ENCODE data around the gene GRAP2. TPM values are rescaled to one million over a fixed set of nuclear protein-coding genes. Genes with fewer than 3 reads are reported as not detected.

Gene GRAP2
- polyA plus RNA-seq, 1 of the 3 experiments (the other 2 are of a cell fraction), result 0.13 TPM

- TF ChIP-seq REST (IDR thresholded peaks at IDR 0.05; ENCODE audit: low read depth, low read length), result no peak
- TF ChIP-seq GABPA (IDR thresholded peaks at IDR 0.05; ENCODE audit: low read depth), result no peak
Observed at GRCh38 chr22:39926753-39927152, 25.9 kb downstream of the GRAP2 start (continued).

- Histone ChIP-seq H3K27ac (ENCODE audit: low read depth in 2 of 2, low read length in 1 of 2) (no peak overlapping the region), H3K79me2 (ENCODE audit: insufficient read depth) (no peaks in the 10 kb centered on the region), H3K36me3 (replicated peaks in 1 of 2; ENCODE audit: control insufficient read depth in 1 of 2, insufficient read depth in 2 of 2, low read length in 1 of 2) (no peaks in the 10 kb centered on the region), H4K20me1 (ENCODE audit: insufficient read depth) (no peaks in the 10 kb centered on the region), H3K4me1 (ENCODE audit: control insufficient read depth in 1 of 2, insufficient read depth in 2 of 2, low read depth in 1 of 2, low read length in 1 of 2) (no peaks in the 10 kb centered on the region), H3K27me3 (ENCODE audit: insufficient read depth) (no peaks in the 10 kb centered on the region), H3K9ac (no peak overlapping the region), H3K9me3 (no peaks in the 10 kb centered on the region), H3K4me3 (ENCODE audit: low read depth in 2 of 2, low read length in 1 of 2) (no peak overlapping the region), H3F3A (replicated peaks; ENCODE audit: insufficient read depth) (no peaks in the 10 kb centered on the region), H3K4me2 (no peak overlapping the region), H3K9me2 (no peaks in the 10 kb centered on the region), H2AFZ (ENCODE audit: low read depth) (no peak overlapping the region)
- POLR2A ChIA-PET, result no interaction called here
- CTCF ChIA-PET, result no interaction called here
- WGBS (ENCODE audit: low lambda C conversion rate), result 64% methylated on average over 7 of the region's 7 CpGs
- TF ChIP-seq, protein P1, sequence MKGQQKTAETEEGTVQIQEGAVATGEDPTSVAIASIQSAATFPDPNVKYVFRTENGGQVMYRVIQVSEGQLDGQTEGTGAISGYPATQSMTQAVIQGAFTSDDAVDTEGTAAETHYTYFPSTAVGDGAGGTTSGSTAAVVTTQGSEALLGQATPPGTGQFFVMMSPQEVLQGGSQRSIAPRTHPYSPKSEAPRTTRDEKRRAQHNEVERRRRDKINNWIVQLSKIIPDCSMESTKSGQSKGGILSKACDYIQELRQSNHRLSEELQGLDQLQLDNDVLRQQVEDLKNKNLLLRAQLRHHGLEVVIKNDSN (IDR thresholded peaks at IDR 0.05; ENCODE audit: borderline replicate concordance, low read depth), result no peak
- TF ChIP-seq SMC3 (IDR thresholded peaks at IDR 0.05; ENCODE audit: low read depth, low read length), result no peak
- TF ChIP-seq, protein P2, sequence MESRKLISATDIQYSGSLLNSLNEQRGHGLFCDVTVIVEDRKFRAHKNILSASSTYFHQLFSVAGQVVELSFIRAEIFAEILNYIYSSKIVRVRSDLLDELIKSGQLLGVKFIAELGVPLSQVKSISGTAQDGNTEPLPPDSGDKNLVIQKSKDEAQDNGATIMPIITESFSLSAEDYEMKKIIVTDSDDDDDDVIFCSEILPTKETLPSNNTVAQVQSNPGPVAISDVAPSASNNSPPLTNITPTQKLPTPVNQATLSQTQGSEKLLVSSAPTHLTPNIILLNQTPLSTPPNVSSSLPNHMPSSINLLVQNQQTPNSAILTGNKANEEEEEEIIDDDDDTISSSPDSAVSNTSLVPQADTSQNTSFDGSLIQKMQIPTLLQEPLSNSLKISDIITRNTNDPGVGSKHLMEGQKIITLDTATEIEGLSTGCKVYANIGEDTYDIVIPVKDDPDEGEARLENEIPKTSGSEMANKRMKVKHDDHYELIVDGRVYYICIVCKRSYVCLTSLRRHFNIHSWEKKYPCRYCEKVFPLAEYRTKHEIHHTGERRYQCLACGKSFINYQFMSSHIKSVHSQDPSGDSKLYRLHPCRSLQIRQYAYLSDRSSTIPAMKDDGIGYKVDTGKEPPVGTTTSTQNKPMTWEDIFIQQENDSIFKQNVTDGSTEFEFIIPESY (IDR thresholded peaks at IDR 0.05; ENCODE audit: borderline replicate concordance, low read depth), result no peak
- TF ChIP-seq FOSL2 (IDR thresholded peaks at IDR 0.05; ENCODE audit: borderline replicate concordance, low read depth), result no peak
- TF ChIP-seq MAX (IDR thresholded peaks at IDR 0.05; ENCODE audit: low read depth), result no peak
- no peak for TF ChIP-seq RCOR1 (IDR thresholded peaks at IDR 0.05; ENCODE audit: low read length)
- TF ChIP-seq FOXJ3 (CRISPR knock-in tag; IDR thresholded peaks at IDR 0.05), result no peak
- TF ChIP-seq RXRA (IDR thresholded peaks at IDR 0.05; ENCODE audit: borderline replicate concordance, low read depth), result no peak
- no peak for TF ChIP-seq FOXM1 (IDR thresholded peaks at IDR 0.05; ENCODE audit: low read depth)
- no peak for TF ChIP-seq ELF1 (IDR thresholded peaks at IDR 0.05)
- no peak for TF ChIP-seq NRF1 (IDR thresholded peaks at IDR 0.05; ENCODE audit: low read depth, low read length)
- no peak for TF ChIP-seq EP300 (IDR thresholded peaks at IDR 0.05; ENCODE audit: borderline replicate concordance in 1 of 2, low read depth in 1 of 2, low read length in 1 of 2)
- TF ChIP-seq TCF12 (IDR thresholded peaks at IDR 0.05), result no peak
- TF ChIP-seq REST (IDR thresholded peaks at IDR 0.05; ENCODE audit: low read depth, low read length), result no peak
- TF ChIP-seq, protein P3, sequence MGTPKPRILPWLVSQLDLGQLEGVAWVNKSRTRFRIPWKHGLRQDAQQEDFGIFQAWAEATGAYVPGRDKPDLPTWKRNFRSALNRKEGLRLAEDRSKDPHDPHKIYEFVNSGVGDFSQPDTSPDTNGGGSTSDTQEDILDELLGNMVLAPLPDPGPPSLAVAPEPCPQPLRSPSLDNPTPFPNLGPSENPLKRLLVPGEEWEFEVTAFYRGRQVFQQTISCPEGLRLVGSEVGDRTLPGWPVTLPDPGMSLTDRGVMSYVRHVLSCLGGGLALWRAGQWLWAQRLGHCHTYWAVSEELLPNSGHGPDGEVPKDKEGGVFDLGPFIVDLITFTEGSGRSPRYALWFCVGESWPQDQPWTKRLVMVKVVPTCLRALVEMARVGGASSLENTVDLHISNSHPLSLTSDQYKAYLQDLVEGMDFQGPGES (IDR thresholded peaks at IDR 0.05; ENCODE audit: low read depth, low read length), result no peak
- TF ChIP-seq, protein P4, sequence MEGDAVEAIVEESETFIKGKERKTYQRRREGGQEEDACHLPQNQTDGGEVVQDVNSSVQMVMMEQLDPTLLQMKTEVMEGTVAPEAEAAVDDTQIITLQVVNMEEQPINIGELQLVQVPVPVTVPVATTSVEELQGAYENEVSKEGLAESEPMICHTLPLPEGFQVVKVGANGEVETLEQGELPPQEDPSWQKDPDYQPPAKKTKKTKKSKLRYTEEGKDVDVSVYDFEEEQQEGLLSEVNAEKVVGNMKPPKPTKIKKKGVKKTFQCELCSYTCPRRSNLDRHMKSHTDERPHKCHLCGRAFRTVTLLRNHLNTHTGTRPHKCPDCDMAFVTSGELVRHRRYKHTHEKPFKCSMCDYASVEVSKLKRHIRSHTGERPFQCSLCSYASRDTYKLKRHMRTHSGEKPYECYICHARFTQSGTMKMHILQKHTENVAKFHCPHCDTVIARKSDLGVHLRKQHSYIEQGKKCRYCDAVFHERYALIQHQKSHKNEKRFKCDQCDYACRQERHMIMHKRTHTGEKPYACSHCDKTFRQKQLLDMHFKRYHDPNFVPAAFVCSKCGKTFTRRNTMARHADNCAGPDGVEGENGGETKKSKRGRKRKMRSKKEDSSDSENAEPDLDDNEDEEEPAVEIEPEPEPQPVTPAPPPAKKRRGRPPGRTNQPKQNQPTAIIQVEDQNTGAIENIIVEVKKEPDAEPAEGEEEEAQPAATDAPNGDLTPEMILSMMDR (IDR thresholded peaks at IDR 0.05), result no peak
- no peak for TF ChIP-seq NFIC (IDR thresholded peaks at IDR 0.05; ENCODE audit: borderline replicate concordance)
- DNase-seq, result no peak
Observed at GRCh38 chr22:39927544-39927943, 26.7 kb downstream of the GRAP2 start.
